ENCODE results near the gene CADM1. TPM values are rescaled to one million over a fixed set of nuclear protein-coding genes. Genes with fewer than 3 reads are reported as not detected.

CADM1 gene
- total RNA-seq, 2 experiments from 2014 or later = 1.2 to 1.8 TPM

- Mint-ChIP-seq H3K9me3 (no peaks in the 10 kb centered on the region), H3K36me3 (no peaks in the 10 kb centered on the region), H3K4me1 (no peaks in the 10 kb centered on the region), H3K4me3 (no peak overlapping the region), H3K27me3 (no peaks in the 10 kb centered on the region), H3K27ac (no peak overlapping the region)
- no peak for DNase-seq
- ATAC-seq (ENCODE audit: low read depth) = no peak
- POLR2A ChIA-PET = no interaction called here
Observed at GRCh38 chr11:115437902-115438575, 66.2 kb downstream of the CADM1 start.

GRCh38 chr11:115430345-115430744 is 73.9 kb downstream of the CADM1 start:
- H3K27ac Mint-ChIP-seq = no peak overlapping the region
- ATAC-seq (ENCODE audit: low read depth) (no peak), DNase-seq (no peak)
- no peaks in the 10 kb centered on the region for H3K36me3 Mint-ChIP-seq
- H3K9me3 Mint-ChIP-seq = no peaks in the 10 kb centered on the region
- no peaks in the 10 kb centered on the region for H3K4me1 Mint-ChIP-seq
- H3K27me3 Mint-ChIP-seq = no peaks in the 10 kb centered on the region
- POLR2A ChIA-PET = no interaction called here
- H3K4me3 Mint-ChIP-seq = no peak overlapping the region

DNA sequence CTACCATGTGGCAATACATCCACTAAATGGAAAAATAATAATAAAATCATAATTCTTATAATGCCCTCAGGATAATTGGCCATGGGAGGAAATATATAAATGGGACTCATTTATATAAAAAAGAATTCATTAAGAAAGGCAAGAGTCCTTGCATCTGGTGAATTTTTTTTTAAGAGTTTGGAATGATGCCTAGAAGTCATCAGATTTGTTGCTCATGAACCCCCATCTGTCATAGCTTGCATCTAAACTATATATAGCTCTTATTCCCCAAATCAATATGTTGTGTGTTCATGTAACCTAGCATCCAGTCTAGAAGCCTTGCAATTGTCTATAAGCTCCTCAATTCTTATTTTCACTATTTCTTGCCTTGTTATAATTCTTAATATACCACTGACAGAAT is 75.9 kb downstream of the CADM1 start:
- POLR2A ChIA-PET = no interaction called here
- no peaks in the 10 kb centered on the region for H3K36me3 Mint-ChIP-seq
- no peak for ATAC-seq (ENCODE audit: low read depth)
- no peak overlapping the region for H3K4me3 Mint-ChIP-seq
- no peak for DNase-seq
- no peaks in the 10 kb centered on the region for H3K27me3 Mint-ChIP-seq
- H3K4me1 Mint-ChIP-seq = no peaks in the 10 kb centered on the region
- H3K9me3 Mint-ChIP-seq = no peaks in the 10 kb centered on the region
- H3K27ac Mint-ChIP-seq = no peak overlapping the region

GRCh38 chr11:115425816-115426215 is 78.4 kb downstream of the CADM1 start:
- DNase-seq (no peak), ATAC-seq (ENCODE audit: low read depth) (no peak)
- H3K9me3 Mint-ChIP-seq = no peaks in the 10 kb centered on the region
- no peak overlapping the region for H3K4me3 Mint-ChIP-seq
- H3K36me3 Mint-ChIP-seq = no peaks in the 10 kb centered on the region
- POLR2A ChIA-PET = no interaction called here
- H3K27ac Mint-ChIP-seq = no peak overlapping the region
- no peaks in the 10 kb centered on the region for H3K27me3 Mint-ChIP-seq
- no peaks in the 10 kb centered on the region for H3K4me1 Mint-ChIP-seq

- H3K4me3 Mint-ChIP-seq = no peak overlapping the region
- ATAC-seq (ENCODE audit: low read depth) (no peak), DNase-seq (no peak)
- no peaks in the 10 kb centered on the region for H3K9me3 Mint-ChIP-seq
- no peaks in the 10 kb centered on the region for H3K4me1 Mint-ChIP-seq
- no peak overlapping the region for H3K27ac Mint-ChIP-seq
- H3K36me3 Mint-ChIP-seq = no peaks in the 10 kb centered on the region
- POLR2A ChIA-PET = interaction anchor here (0.5 kb wide), 1 partner anchor 10 kb away, joined by 3 read pairs; no protein-coding TSS in a partner anchor
- no peaks in the 10 kb centered on the region for H3K27me3 Mint-ChIP-seq
Observed at GRCh38 chr11:115425250-115425649, 79.0 kb downstream of the CADM1 start.

- DNase-seq = no peak
- Mint-ChIP-seq H3K4me3 (no peak overlapping the region), H3K36me3 (no peaks in the 10 kb centered on the region), H3K27ac (no peak overlapping the region), H3K9me3 (no peaks in the 10 kb centered on the region), H3K4me1 (no peaks in the 10 kb centered on the region), H3K27me3 (no peaks in the 10 kb centered on the region)
- POLR2A ChIA-PET = no interaction called here
- ATAC-seq (ENCODE audit: low read depth) = no peak
Observed at GRCh38 chr11:115423728-115424459, 80.3 kb downstream of the CADM1 start.

DNA sequence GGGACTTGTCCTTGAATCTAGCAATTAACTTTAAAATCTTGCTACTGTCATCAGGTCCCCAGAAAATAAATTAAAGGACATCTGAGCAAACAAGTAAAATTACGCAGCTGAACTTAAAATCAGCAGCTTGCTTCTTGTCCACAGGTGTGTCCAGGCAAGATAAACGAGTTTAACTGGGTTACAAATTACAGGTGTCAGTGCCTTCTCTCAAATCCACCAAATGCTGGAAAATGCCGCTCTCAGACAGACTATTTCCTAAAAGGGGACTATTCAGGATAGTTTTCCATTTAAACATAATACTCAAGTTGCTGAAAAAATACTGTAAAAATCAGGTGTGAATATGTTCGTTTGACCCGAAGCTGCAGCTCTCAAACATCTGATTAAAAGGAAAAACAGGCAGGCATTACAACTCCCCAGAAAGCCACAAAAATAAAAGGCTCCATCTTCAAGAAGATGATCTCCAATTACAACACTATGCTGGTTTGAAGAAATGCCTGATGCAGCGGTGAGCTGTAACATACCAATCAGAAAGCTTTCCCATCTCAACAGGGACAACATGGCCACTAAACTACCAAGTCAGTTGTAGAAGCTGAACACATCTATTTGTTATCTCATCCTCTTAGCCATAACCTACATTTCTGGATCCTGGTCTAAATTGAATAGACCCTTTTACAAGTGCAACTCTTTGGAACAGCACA is 82.1 kb downstream of the CADM1 start:
- Mint-ChIP-seq H3K27ac (no peak overlapping the region), H3K4me3 (no peak overlapping the region), H3K27me3 (no peaks in the 10 kb centered on the region), H3K9me3 (no peaks in the 10 kb centered on the region), H3K36me3 (no peaks in the 10 kb centered on the region), H3K4me1 (no peaks in the 10 kb centered on the region)
- ATAC-seq (ENCODE audit: low read depth) (no peak), DNase-seq (no peak)
- POLR2A ChIA-PET = no interaction called here

- Mint-ChIP-seq H3K27me3 (no peaks in the 10 kb centered on the region), H3K4me3 (no peak overlapping the region), H3K27ac (no peak overlapping the region), H3K4me1 (no peaks in the 10 kb centered on the region), H3K9me3 (no peaks in the 10 kb centered on the region), H3K36me3 (no peaks in the 10 kb centered on the region)
- no peak for DNase-seq
- POLR2A ChIA-PET = no interaction called here
- no peak for ATAC-seq (ENCODE audit: low read depth)
Observed at GRCh38 chr11:115421352-115421991, 82.7 kb downstream of the CADM1 start.

GRCh38 chr11:115420505-115420904 is 83.7 kb downstream of the CADM1 start:
- Mint-ChIP-seq H3K4me1 (no peaks in the 10 kb centered on the region), H3K27ac (no peak overlapping the region), H3K9me3 (no peaks in the 10 kb centered on the region), H3K27me3 (no peaks in the 10 kb centered on the region), H3K36me3 (no peaks in the 10 kb centered on the region), H3K4me3 (no peak overlapping the region)
- DNase-seq (no peak), ATAC-seq (ENCODE audit: low read depth) (no peak)
- POLR2A ChIA-PET = no interaction called here

GRCh38 chr11:115418626-115419025 is 85.6 kb downstream of the CADM1 start:
- no peak overlapping the region for H3K4me3 Mint-ChIP-seq
- H3K27ac Mint-ChIP-seq = no peak overlapping the region
- ATAC-seq (ENCODE audit: low read depth) (no peak), DNase-seq (no peak)
- no peaks in the 10 kb centered on the region for H3K27me3 Mint-ChIP-seq
- POLR2A ChIA-PET = no interaction called here
- H3K4me1 Mint-ChIP-seq = no peaks in the 10 kb centered on the region
- H3K36me3 Mint-ChIP-seq = no peaks in the 10 kb centered on the region
- no peaks in the 10 kb centered on the region for H3K9me3 Mint-ChIP-seq

- no peak overlapping the region for H3K27ac Mint-ChIP-seq
- no peak for DNase-seq
- no peaks in the 10 kb centered on the region for H3K27me3 Mint-ChIP-seq
- H3K9me3 Mint-ChIP-seq = no peaks in the 10 kb centered on the region
- ATAC-seq (ENCODE audit: low read depth) = no peak
- no peaks in the 10 kb centered on the region for H3K4me1 Mint-ChIP-seq
- POLR2A ChIA-PET = no interaction called here
- H3K4me3 Mint-ChIP-seq = no peak overlapping the region
- H3K36me3 Mint-ChIP-seq = no peaks in the 10 kb centered on the region
Observed at GRCh38 chr11:115418081-115418480, 86.1 kb downstream of the CADM1 start.

GRCh38 chr11:115411120-115411519 is 93.1 kb downstream of the CADM1 start:
- Mint-ChIP-seq H3K27ac (no peak overlapping the region), H3K4me1 (no peaks in the 10 kb centered on the region), H3K36me3 (no peaks in the 10 kb centered on the region), H3K4me3 (no peak overlapping the region), H3K9me3 (no peaks in the 10 kb centered on the region), H3K27me3 (no peaks in the 10 kb centered on the region)
- DNase-seq = no peak
- POLR2A ChIA-PET = no interaction called here
- ATAC-seq (ENCODE audit: low read depth) = no peak

- no peak for DNase-seq
- H3K27ac Mint-ChIP-seq = no peak overlapping the region
- no peak for ATAC-seq (ENCODE audit: low read depth)
- H3K9me3 Mint-ChIP-seq = no peaks in the 10 kb centered on the region
- POLR2A ChIA-PET = no interaction called here
- H3K4me3 Mint-ChIP-seq = no peak overlapping the region
- no peaks in the 10 kb centered on the region for H3K27me3 Mint-ChIP-seq
- no peaks in the 10 kb centered on the region for H3K4me1 Mint-ChIP-seq
- no peaks in the 10 kb centered on the region for H3K36me3 Mint-ChIP-seq
Observed at GRCh38 chr11:115409691-115410220, 94.5 kb downstream of the CADM1 start.
